Right ventricle myocardium inferior (tissue), 1 donor: Measurements from ENCODE around the gene DRAM1. TPM values are rescaled to one million over a fixed set of nuclear protein-coding genes. Genes with fewer than 3 reads are reported as not detected.

Source experiments
- ATAC-seq: fragments of 200-7000 bp; cut with Tn5 transposase; one replicate; pipeline ENCODE4 v1.9.1; 2020; ENCODE audit warnings: mild to moderate bottlenecking, moderate library complexity
- DNase-seq: peaks from one replicate; pipeline ENCODE4 v3.0.0; 2021; ENCODE audit errors: missing footprints
- intact Hi-C: fragments of 100-400 bp; cut with DNase I; formaldehyde crosslinking; loops from one replicate; pipeline ENCODE4 v1.11.0; 2022
- long read RNA-seq: library from polyadenylated mRNA; unstranded; transcript quantifications from one replicate; pipeline ENCODE4 v2.0.0, GENCODE V29; 2021
- total RNA-seq: library from RNA; stranded (reverse); fragmentation: NEBNext Ultra II Directional; extraction: Animal tissue kit (Norgen Biotek cat#: 25700); gene quantifications from one replicate; pipeline ENCODE4 v1.2.1, GENCODE V29; 2021
- donor health status: DM: no; HTN: yes; CAD: no; lungs with severe emphysema.

The DRAM1 gene
- 6.2 TPM for total RNA-seq
- long read RNA-seq, transcript DRAM1-201 (7 exons, 3,519 nt) = major isoform, 6 of 8 reads
- long read RNA-seq, partial matches to known transcripts = 0 of 8 reads
- long read RNA-seq, other reads (novel, unspliced or antisense) = 2 of 8 reads

DNA sequence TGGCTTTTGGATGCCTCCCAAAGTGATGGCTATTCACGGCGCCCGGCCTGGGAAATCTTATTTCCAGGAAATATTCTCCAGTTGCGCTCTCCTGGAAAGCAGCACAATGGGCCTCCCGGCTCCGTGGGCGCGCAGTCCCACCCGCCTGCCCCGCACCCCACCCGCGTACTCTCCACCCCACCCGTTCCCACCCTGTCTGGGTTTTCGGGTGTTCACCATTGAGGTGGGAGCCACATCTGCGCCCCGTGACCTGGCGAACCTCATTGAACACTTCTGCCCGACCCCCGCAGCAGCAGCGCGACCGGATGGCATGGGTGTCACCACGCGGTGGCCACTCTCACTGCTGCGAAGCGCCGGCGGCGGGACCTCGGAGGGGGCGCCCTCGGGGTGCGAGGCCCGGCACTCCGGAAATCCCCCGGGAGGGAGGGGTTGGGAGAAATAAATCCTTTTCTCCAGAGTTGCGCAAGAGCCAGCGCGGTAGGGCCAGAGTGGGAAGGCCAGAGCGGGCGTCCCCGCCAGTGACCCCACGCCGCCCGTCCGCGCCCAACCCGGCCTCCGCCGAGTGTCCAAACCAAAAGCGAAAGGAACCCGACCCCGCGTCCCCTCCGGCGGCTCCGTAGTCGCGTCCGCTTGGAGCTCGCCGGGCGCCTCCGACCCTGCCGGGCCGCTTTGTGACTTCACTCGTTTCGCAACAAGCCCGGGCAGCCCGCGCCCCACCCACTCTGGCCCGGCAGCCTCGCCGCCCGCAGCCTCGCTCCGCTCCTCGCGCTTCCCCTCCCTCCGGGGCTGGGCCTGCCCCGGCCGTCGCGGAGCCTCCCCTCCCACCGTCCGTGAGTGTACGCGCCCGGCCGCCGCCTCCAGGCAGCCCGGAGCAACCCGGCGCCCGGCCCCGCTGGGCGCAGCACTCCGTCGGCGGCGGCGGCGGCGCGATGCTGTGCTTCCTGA is at the start of gene DRAM1:
Gene DRAM1 (plus strand): TSS at position 720 of the 945 bp plus-strand sequence. CDS start 210 bp downstream, at position 930.
- ATAC-seq (peak; percentile 97), DNase-seq (peak; percentile 97)
- intact Hi-C loops = loop anchor here (2.0 to 5.0 kb wide), 2 partner anchors 46 to 185 kb away; partner anchors contain the start of genes GNPTAB and WASHC3

DNA sequence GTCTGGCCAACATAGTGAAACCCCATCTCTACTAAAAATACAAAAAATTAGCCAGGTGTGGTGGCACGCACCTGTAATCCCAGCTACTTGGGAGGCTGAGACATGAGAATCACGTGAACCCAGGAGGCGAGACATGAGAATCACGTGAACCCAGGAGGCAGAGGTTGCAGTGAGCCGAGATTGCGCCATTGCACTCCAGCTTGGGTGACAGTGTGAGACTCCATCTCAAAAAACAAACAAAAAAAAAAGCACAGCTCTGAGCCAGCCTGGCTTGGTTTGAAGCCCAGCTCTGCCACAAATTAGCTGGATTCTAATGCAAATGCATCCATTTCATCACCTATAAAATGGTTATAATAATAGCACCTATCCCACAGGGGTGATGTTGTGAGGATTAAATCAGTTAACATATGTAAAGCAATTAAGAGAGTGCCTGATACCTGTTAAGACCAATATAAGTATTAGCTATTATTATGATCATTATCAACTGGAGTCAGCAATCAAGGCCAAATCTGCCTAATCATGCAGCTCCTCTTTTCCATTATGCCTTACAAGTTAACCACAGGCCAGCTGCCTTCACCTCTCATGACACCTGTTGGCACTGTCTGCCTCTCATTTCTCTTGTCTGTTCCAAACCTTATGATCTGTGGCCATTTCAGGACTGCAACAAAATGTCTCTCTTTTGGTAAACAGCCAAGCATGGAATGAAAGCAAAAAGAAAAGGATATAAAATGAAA is 48.8 kb upstream of the DRAM1 start:
- intact Hi-C loops = no loop called here
- ATAC-seq = no peak

GRCh38 chr12:101829639-101830366 is 47.6 kb upstream of the DRAM1 start:
- DNase-seq (no peak), ATAC-seq (no peak)
- intact Hi-C loops = loop anchor here (1.0 to 10.0 kb wide), 4 partner anchors 47 to 425 kb away; partner anchors contain the start of genes ARL1 and DRAM1

More for the DNA sequence above, 48.8 kb upstream of the DRAM1 start:
- no peak for DNase-seq

DNA sequence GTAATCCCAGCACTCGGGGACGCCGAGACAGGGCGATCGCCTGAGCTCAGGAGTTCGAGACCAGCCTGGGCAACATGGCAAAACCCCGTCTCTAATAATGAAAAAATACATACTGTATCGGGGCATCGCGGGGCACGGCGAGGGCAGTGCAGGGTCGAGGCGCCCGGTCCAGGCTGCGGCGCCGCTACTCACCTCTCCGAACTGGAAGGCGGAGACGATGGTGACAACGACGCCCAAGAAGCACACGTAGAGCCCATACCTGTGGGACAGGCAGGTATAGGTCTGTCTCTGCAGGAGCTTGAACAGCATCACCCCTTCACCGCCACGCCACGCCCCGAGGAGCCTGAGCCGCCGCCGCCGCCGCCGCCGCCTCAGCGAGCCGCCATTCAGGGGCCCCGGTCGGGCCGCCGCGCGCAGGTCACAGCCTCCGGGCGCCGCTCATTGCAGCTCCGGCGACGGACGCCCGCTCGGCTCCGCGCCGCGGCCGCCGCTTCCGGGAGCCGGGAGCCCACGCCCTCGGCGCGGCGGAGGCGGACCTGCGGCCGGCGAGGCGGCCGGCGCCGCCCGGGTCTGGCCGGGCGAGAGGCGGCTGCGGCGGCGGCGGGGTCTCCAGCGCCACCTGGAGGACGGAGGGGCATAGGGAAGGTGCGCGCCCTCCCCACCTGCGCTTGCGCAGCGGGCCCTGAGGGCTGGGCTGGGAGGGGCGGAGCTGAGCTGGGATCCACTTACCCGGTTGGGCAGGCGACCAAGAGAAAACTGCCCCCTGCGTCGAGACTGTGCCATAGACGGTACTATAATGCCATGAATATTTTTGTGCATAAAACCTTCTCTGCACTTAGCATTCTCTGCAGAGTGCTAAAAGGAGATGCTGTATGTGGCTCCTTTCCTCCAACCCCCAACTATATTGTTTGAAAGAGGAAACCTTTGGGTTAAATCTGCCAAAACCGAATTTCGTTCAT is 46.7 kb upstream of the DRAM1 start, which contains the start of gene GNPTAB:
Gene GNPTAB (minus strand): TSS at position 593 of the 959 bp plus-strand sequence. CDS start 284 bp downstream, at position 309.
- intact Hi-C loops = loop anchor here (1.0 to 10.0 kb wide), 4 partner anchors 46 to 426 kb away; partner anchors contain the start of genes ARL1 and DRAM1
- DNase-seq = peak; percentile 96
- peak; percentile 99 for ATAC-seq

DNA sequence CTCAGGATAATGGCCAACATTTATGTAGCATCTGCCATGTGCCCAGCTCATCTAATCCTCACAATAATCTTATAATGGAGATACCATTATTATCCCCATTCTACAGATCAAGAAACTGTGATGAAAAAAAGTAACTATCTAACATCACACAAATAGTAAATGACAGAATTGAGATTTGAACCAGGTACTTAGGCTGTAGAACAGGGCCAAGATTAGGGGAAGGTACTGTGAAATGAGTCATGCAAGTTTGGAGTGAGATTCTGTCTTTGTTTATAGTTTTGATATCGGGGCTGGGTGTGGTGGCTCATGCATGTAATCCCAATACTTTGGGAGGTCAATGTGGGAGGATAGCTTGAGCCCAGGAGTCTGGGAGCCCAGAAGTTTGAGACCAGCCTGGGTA is 45.4 kb upstream of the DRAM1 start:
- DNase-seq = no peak
- intact Hi-C loops = loop anchor here (10.0 kb wide), 2 partner anchors 337 to 427 kb away; partner anchors contain the start of gene ARL1
- ATAC-seq = no peak

GRCh38 chr12:101838628-101839323 is 38.6 kb upstream of the DRAM1 start:
- DNase-seq = no peak
- intact Hi-C loops = loop anchor here (10.0 kb wide), 2 partner anchors 344 to 434 kb away; partner anchors contain the start of gene ARL1
- ATAC-seq = no peak

GRCh38 chr12:101839324-101840283 is 37.8 kb upstream of the DRAM1 start:
- DNase-seq = no peak
- no peak for ATAC-seq
- intact Hi-C loops = loop anchor here (10.0 kb wide), 2 partner anchors 345 to 435 kb away; partner anchors contain the start of gene ARL1

DNA sequence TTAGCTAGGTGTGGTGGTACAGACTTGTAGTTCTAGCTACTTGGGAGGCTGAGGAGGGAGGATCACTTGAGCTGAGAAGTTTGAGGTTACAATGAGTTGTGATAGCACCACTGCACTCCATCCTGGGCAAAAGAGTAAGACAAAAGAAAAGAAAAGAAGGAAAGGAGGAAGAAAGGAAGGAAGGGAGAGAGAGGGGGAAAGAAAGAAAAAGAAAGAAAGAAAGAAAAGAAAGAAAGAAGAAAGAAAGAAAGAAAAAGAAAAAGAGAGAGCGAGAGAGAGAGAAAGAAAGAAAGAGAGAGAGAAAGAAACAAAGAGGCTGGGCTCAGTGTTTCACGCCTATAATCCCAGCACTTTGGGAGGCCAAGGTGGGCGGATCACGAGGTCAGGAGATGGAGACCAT is 36.3 kb upstream of the DRAM1 start:
- DNase-seq = no peak
- no peak for ATAC-seq
- intact Hi-C loops = no loop called here

GRCh38 chr12:101845137-101845711 is 32.2 kb upstream of the DRAM1 start:
- ATAC-seq (no peak), DNase-seq (no peak)
- intact Hi-C loops = no loop called here

GRCh38 chr12:101847325-101847724 is 30.1 kb upstream of the DRAM1 start:
- ATAC-seq (no peak), DNase-seq (no peak)
- intact Hi-C loops = no loop called here

DNA sequence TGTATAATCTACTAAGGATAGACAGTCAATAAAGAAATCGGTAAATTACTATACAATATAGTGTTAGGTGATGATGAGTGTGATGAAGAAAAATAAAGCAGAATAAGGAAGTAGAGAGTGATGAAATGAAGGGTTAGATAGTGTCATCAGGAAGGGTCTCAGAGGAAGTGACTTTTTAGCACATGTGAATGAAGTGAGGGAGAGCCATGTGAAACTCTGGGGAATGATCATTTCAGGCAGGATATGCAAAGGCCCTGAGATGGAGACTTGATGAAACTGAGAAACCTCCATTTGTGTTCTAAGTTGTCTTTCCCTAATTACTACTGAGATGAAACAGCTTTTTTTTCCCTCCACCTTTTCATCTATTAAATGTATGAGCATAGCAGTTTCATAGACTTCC is 27.2 kb upstream of the DRAM1 start:
- ATAC-seq (no peak), DNase-seq (no peak)
- intact Hi-C loops = no loop called here

DNA sequence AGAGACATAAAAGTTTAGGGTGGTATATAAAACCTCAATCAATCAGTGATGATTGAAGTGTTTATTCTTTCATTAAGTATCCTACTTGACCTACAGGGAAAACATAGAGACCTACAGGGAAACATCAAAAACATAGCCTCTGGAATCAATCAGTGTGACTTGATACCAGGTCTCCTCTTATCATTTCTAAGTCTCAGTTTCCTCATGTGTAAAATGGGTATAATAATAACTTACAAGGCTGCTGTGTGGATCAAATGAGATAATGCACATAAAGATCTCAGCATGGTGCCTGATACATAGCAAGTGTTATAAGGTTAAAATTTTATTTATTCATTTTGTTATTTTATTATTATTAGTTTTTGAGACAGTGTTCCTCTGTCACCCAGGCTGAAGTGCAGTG is 24.4 kb upstream of the DRAM1 start:
- ATAC-seq (no peak), DNase-seq (no peak)
- intact Hi-C loops = no loop called here

- ATAC-seq (no peak), DNase-seq (no peak)
- intact Hi-C loops = no loop called here
Measured at GRCh38 chr12:101854747-101855146, 22.6 kb upstream of the DRAM1 start.

- ATAC-seq = no peak
- intact Hi-C loops = no loop called here
Measured at GRCh38 chr12:101855364-101855884, 22.0 kb upstream of the DRAM1 start.

GRCh38 chr12:101855976-101856375 is 21.4 kb upstream of the DRAM1 start:
- intact Hi-C loops = no loop called here
- ATAC-seq = no peak
- DNase-seq = no peak

More at GRCh38 chr12:101855364-101855884, 22.0 kb upstream of the DRAM1 start:
- DNase-seq = no peak
